AG04449 (cell line): ENCODE measurements around the gene KCTD15.

ENCODE experiments used
- CTCF ChIA-PET: fragments of 350-600 bp; formaldehyde crosslinking; extraction: SDS; loops from one replicate; lab custom pipeline; 2021; ENCODE audit warnings: antibody characterized with exemption; lab: Yijun Ruan, JAX
- POLR2A ChIA-PET: fragments of 400-600, 350-600 bp; formaldehyde crosslinking; extraction: SDS; loops from one replicate; lab custom pipeline; 2020; ENCODE audit warnings: antibody characterized with exemption, inconsistent platforms; lab: Yijun Ruan, JAX
- DNase-seq: peaks from one replicate; pipeline ENCODE4 v3.0.0-alpha.2; 2010; ENCODE audit warnings: low read depth, low spot score
- H3K4me3 ChIP-seq: 2 replicates; pipeline ENCODE4 v1.5.1; 2011; ENCODE audit warnings: low read depth, mild to moderate bottlenecking, control low read depth, low read length
- TF ChIP-seq, protein P1 (sequence below): IDR thresholded peaks from one replicate; pipeline ENCODE4 v1.5.1; 2011; ENCODE audit warnings: mild to moderate bottlenecking, moderate library complexity, low read length, control low read depth, inconsistent platforms; ENCODE audit not compliant: insufficient read depth; ENCODE audit errors: missing control alignments

The KCTD15 gene

DNA sequence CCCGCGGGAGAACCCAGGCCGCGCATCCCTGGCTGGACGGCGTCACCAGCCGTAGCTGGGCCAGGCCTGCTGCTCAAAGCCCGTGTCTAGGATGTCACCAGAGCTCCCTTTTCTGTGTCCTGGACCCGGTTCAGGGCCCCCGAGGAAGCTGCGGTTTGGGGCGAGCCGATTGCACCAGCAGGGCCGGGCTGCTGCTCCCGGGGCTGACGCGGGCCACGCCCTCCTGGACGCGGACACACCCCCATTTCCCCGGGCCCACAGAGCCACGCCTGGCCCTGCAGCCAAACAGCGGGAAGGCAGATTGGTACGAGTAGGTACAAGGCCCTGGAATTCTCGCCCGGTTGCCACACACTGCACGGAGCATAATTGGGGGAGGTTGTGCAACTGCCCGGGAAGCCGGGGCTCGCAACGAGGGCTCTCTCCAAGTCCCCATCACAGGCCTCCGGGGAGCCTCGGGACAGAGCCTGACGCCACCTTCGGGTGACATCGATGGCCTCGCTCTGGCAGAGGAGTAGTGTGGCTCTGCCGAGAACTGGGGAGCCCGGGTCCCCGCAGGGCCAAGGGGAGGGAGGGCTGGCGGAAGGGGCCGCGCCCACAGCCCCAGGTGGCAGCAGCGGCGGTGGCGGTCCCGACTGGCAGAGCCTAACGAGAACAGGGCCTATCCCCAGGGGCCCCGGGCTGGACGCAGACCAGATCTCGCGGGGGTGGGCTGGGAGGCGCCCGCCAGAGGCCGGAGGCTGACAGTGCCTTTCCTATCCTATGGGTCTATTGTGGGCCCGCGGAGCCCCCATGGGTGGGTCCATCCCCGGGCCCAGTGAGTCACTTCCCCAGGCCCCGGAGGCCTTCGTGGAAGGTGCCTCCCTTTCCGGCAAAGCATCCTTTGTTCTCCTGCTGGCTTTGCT, 23.5 kb downstream of the KCTD15 start:
- DNase-seq: no peak
- TF ChIP-seq, protein P1, sequence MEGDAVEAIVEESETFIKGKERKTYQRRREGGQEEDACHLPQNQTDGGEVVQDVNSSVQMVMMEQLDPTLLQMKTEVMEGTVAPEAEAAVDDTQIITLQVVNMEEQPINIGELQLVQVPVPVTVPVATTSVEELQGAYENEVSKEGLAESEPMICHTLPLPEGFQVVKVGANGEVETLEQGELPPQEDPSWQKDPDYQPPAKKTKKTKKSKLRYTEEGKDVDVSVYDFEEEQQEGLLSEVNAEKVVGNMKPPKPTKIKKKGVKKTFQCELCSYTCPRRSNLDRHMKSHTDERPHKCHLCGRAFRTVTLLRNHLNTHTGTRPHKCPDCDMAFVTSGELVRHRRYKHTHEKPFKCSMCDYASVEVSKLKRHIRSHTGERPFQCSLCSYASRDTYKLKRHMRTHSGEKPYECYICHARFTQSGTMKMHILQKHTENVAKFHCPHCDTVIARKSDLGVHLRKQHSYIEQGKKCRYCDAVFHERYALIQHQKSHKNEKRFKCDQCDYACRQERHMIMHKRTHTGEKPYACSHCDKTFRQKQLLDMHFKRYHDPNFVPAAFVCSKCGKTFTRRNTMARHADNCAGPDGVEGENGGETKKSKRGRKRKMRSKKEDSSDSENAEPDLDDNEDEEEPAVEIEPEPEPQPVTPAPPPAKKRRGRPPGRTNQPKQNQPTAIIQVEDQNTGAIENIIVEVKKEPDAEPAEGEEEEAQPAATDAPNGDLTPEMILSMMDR: no peak
- POLR2A ChIA-PET: no interaction called here

DNA sequence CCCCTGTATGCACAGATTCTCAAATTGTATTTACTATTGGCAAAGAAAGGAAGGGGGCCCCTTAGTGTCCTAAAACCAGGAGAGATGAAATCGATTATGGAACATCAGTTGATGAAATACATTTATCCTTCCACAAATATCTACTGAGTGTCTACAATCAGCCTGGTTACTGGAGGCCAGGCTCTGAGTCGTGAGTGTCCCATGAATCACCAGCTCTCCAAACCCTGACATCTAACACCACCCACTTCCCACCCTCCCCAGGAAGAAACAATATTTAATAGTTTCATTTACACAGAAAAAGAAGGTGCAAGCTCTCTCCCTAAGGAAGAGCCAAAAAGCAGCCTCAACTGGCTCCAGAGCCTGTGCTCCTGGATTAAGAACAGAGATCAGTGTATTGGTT, 25.2 kb downstream of the KCTD15 start:
- DNase-seq: no peak
- ChIA-PET POLR2A (no interaction called here), CTCF (interaction anchor here (1.4 kb wide), 1 partner anchor 44 kb away, joined by 6 read pairs; no protein-coding TSS in a partner anchor)
- H3K4me3 ChIP-seq: no peak overlapping the region
- TF ChIP-seq, protein P1: no peak

More for the DNA sequence above, 23.5 kb downstream of the KCTD15 start:
- H3K4me3 ChIP-seq: peak overlapping the region; percentile 44
- CTCF ChIA-PET: interaction anchor here (1.0 to 2.7 kb wide), 6 partner anchors 22 to 276 kb away, joined by 3 to 11 read pairs (median 5); partner anchors contain the start of gene KCTD15

DNA sequence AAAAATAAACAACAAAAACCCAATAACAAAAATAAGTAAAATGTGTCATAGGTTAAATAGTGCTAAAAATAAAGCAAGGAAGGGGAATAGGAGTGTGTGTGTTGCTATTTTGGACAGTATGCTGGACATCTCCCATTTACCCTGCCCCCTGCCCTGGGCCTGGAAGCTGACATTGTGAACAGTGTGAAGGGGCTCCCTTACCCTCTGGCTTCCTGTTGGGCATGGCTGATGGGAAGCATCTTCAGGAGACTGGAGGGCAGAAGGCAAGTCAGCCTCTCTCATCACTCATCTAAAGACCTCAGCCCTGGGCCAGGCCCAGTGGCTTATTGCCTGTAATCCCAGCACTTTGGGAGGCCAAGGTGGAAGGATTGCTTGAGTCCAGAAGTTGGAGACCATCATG, 26.7 kb downstream of the KCTD15 start:
- no peak overlapping the region for H3K4me3 ChIP-seq
- ChIA-PET CTCF (interaction anchor here (1.0 to 1.4 kb wide), 2 partner anchors 44 to 45 kb away, joined by 3 to 6 read pairs; no protein-coding TSS in a partner anchor), POLR2A (no interaction called here)
- TF ChIP-seq, protein P1: no peak
- DNase-seq: no peak

DNA sequence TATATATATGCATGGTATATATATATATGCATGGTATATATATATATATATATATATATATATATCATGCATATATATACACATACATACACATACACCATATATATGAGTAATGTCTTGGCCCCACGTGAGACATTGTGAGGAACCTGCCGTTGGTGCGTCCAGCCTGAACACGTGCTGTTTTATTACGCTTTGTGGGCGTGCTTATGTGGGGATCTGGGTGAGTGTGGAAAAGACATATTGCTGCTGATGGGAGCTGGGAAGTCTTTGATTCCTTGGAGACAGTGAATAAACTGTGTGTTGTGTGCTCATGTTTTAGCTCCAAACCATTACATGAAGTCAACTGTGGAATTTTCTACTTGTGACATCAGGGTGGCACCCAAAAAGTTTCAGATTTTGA, 28.9 kb downstream of the KCTD15 start:
- CTCF ChIA-PET: no interaction called here
- H3K4me3 ChIP-seq: no peak overlapping the region
- TF ChIP-seq, protein P1: no peak
- POLR2A ChIA-PET: no interaction called here
- DNase-seq: no peak

DNA sequence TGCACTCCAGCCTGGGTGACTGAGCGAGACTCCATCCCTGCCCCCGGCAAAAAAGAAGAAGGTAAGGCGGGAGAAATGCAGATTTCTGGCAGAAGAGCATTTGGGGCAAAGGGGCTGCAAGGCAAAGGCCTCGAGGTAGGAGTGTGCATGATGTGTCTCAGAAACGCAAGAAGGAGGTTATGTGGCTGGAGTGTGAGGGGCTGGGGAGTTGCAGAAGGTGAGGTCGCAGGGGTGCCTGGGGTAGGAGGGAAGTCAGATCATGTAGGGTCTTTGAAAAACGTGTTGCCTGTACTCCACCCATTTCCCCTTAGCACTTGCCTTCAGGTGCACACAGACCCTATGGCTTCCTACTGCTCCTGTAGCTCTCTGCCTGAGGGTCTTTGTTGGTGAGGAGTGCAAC, 29.9 kb downstream of the KCTD15 start:
- no peak overlapping the region for H3K4me3 ChIP-seq
- DNase-seq: no peak
- TF ChIP-seq, protein P1: no peak
- ChIA-PET POLR2A (no interaction called here), CTCF (no interaction called here)
